Stimulated activated CD4-positive, alpha-beta T cell treated with anti-CD3 and anti-CD28 coated beads, Interleukin-15, amount 100 ng/mL, for 1 hour (primary cell): ENCODE data around the gene GULP1.
"Not testable (repeated sequence)": the region's sequence is repeated elsewhere in the genome, so short reads cannot be mapped to it uniquely, and the experiment has no call there.

Source experiments
- DNase-seq, 2 donors: peaks; one replicate each; pipeline ENCODE4 v3.0.0-alpha.2; 2020; ENCODE audit warnings: low read depth in 1 of 2, low spot score in 1 of 2

The GULP1 gene

DNA sequence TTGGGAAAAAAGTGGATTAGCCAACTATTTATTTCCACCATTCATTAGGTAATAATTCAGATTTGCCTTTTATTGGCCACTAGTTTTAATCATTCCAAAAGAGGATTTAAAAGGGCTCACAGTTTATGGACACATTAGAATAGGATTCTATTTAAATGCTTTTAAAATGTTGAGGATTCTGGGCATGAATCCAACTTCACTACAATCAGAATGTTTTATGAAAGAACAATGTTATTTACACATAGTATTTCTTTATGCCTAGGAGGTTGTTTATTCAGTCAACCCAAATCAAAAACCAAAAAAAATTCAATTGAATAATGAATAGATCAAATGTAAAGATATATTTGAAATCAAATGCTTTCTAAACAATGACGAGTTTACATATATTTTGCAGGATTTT is 232.2 kb downstream of the GULP1 start:
- DNase-seq, result no peak

DNA sequence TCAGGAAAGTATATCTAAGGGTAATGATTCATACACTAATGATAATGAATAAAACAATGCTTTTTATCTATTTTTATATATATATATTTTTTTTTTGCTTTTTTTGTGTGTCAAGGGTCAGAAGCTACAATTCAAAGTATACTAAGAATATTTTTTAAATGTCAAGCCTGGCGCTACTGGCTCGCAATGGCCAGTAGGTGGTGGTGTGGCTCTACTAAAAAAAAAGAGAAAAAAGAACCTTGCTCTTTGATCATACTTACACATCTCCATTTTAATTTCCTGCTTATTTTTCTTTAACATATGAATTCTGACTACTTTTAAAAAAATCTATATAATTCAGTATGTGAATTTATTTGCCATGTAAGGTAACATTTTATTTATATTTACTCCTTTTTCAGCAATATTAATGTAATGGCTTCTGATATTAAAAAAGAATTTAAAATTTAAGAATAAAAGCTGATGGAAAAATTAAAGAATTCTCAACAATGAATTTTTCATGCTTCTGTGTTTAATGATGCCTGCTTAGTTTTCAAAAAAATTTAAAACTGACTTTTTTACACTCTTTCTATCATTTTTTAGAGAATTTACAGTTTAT is 232.9 kb downstream of the GULP1 start:
- no peak for DNase-seq

DNA sequence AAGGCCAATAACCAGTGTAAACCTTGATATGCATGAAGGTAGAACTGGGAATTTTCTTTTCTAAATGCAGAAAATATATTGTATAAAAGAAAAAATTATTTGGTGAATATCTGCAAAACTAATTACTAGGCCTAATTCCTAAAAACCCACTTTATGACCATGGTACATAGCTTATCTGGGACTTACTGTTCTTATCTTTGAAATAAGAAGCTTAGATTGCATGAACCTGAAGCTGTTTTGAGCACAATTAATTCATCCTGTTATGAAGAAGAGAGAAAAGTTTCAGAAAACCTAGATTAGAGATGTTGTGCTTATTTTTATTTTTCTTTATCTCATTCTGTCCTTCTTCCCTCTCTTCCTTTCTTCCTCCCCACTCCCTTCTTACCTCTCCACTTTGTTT is 235.0 kb downstream of the GULP1 start:
- DNase-seq, result no peak

DNA sequence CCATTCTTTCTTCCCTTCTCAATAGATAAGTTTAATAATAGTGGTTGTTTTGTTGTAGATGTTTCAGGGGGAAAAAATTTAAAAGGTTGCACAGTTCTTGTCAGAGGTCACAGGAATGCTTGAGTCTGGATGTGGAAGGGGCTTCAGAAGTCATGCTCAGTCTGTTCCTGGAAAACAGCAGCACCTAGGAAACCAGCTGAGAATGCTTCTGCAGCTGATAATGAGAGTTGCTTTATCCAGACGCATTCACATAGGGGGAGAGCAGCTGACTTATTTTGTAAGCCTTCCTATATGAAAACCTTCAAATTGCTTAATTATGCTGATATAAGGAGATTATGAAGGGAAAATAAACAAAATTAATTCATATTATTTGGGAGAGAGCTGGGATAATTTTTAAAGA is 235.5 kb downstream of the GULP1 start:
- DNase-seq, result no peak

DNA sequence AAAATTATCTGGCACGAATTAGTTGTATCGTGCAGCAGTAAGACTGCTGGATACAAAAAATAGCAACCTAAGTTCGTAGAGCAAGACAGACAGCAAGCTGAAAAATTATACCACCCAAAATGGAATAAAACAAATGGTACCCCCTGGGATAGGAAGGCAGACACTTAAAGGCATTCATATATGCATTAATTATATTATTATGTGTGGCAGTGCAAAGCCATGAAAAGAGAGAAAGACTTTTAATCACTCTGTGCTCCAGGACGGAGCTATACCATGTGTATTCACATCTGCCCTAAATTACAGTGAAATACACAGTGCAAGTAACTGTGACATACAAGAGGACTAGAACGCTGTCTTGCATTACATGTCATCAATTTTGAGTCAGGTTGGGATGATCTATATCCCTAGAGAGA is 235.9 kb downstream of the GULP1 start:
- DNase-seq, result no peak

DNA sequence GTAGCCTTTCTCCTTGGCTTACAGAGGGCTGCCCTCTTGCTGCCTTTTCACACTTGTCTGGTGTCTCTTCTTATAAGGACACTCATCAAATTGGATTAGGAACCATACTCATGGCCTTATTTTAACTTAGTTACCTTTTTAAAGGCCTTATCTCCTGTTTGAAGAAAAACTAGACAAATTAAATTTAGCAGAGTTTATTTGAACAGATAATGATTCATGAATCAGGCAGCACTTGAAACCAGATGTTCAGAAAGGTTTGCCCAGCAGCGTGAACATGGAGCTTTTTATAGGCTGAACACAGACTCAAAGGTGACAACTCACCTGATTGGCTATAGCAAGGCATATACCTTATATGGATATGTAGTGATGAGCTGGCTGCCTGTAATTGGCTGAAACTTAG is 238.0 kb downstream of the GULP1 start:
- DNase-seq, result no peak

DNA sequence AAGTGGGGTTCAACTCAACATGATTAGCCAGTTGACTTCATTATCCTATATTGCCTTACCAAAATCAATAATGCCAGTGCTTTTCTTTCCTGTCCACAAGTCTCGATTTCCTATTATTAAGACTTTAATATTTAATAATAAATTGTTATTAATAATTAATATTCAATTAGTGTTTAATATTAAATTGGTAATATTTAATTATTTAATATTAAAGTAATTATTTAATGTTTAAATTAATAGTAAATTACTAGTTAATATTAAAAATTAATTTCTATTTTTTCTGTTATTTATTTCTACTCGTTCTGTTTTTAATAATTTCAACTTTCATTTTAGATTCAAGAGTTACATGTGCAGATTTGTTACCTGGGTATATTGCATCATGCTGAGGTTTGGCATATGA is 243.2 kb downstream of the GULP1 start:
- no peak for DNase-seq

DNA sequence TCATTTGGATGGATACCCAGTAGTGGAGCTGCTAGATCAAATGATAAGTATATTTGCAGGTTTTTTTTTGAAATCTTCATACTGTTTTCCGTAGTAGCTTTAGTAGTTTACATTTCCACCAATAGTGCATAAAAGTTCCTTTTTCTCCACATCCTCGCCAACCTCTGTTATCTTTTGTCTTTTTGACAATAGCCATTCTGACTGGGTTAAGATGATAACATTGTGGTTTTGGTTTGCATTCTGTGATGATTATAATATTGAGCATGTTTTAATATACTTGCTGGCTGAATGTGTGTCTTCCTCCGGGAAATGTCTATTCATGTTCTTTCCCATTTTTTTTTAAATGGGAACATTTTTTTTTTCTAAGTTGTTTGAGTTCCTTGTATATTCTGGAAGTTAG is 260.0 kb downstream of the GULP1 start:
- DNase-seq, result no peak

DNA sequence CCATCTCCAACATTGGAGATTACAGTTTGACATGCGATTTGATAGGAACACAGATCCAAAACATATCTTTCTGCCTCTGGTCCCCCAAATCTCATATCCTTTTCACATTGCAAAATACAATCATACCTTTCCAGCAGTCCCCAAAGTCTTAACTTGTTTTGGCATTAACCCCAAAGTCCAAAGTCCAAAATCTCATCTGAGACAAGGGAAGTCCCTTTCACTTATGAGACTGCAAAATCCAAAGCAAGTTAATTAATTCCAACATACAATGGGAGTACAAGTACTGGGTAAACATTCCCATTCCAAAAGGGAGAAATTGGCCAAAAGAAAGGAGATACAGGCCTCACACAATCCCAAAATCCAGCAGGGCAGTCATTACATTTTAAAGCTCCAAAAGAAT is 265.4 kb downstream of the GULP1 start:
- DNase-seq, result no peak

DNA sequence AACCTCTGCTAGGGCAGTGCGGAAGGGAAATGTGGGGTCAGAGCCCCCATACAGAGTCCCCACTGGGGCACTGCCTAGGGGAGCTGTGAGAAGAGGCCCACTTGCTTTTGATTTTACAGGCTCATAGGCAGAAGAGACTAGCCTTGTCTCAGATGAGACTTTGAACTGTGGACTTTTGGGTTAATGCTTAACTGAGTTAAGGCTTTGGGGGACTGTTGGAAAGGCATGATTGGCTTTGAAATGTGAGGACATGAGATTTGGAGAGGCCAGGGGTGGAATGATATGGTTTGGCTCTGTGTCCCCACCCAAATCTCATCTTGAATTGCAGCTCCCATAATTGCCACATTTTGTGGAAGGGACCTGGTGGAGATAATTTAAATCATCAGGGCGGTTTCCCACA is 267.8 kb downstream of the GULP1 start:
- not testable (repeated sequence) for DNase-seq

DNA sequence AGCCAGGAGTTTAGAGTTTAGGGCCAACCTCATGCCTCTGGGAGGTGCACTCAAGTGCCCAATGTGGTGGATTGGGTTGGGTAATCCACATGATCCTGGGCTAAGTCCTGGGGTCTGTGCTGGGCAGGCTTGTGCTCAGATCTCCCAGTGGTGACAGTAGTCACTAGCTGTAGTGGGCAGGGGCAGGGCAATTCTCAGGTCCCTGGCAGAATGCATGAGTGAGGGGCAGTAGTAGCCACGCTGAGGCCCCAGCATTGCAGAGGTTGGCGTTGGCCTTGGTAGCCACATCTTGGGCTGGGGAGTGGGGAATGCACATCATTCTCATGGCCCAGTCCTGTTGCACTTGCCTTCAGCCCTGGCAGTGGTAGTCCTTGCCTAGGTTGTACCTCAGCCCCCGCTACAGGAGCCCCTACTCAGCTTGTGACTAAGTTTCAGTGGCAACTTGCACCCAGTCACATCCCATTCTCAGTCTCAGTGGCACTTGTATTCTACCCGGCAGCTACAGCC is 269.9 kb downstream of the GULP1 start:
- DNase-seq, result no peak

DNA sequence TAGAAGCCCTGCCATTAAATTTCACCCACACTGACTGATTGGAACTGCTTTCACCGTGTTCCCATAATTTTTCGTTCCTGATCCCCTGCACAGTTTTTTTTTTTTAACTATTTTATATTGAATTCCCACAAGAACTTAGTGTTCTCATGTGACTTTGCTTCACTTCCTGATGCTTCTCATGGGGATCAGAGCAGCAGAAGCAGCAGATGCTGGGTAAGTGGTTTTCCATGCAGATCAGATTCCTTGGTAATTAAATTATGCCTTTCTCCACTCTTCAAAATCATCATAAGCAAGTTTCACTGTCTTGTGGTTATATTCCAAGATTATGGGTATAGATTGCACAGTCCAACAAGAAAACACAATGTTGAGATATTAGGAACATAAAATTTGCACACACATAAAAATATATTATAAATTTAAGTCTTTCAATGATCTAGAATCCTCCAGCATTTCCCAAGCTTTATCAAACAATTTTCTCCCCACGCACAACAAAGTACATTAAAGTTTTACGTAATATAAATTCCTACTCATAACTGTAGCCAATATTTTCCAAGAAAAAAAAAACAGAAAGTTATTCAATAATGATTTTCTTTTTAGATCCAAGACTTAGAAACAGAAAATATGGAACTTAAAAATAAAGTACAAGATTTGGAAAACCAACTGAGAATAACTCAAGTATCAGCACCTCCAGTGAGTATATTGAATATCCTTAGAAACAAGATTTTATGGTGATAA is 277.9 kb downstream of the GULP1 start:
- no peak for DNase-seq

DNA sequence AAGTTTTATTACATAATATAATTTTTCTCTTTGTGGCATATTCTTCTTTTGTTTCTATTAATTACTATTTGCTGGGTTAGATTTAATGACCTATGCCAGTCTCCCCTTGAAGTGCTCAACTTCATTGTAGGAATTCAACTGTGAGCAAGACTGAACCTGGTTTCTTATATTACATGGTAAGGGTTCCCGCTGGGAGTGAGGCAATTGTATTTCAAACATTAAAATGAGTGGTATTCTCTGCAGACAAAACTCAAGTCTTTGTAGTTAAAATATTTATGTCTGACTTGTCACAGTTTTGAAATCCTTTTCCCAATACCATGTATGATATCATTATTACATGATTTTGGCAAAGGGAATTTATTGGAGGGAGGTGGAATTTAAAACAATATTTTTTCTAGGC is 278.7 kb downstream of the GULP1 start:
- no peak for DNase-seq

DNA sequence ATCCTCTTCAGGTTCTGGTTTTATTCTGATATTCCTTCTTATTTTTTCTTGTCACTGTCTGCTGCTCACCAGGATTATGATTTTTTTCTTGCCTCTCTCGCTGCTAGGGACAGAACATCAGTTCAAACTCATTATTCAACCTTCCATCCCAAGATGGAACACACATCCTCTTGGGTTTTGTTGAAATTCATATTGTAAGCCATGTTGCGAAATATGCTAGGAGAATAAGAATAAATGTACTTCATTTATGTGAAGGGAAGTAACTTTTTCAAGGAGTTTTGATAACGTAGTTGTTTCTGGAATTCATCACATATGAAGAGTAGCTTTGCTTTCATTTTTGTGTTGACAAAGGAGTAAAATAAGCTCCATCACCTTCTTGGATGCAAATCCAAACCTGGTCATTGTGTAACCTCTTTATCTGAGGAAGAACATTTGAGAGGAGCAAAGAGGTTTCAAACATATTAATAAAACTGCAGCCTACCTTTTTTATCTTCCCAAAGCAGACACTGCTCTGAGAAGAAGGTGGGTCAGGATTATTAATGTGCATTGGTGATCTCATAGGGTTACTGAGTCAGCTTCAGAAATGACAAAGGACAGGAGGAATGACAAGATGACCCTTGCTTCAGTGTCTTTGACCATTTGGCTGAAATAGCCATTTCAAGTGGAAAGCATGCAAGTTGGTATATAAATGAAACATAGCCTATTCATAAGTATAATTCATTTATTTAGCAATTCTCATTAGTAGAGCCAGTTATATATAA is 280.0 kb downstream of the GULP1 start:
- DNase-seq, result no peak

DNA sequence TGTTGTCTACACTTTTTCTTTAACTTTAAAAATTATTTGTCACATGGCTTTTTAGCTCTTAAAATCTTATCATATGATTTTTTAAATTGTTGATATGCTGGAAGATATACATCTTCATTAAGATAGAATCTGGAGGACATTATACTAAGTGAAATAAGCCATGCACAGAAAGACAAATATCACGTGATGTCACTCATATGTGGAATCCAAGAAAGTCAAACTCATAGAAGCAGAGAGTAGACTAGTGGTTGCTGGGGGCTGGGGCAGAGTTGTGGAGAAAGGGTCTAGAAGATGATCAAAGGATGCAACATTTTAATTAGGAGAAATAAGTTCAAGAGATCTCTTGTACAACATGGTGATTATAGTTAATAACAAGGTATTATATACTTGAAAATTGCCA is 280.9 kb downstream of the GULP1 start:
- DNase-seq, result no peak

DNA sequence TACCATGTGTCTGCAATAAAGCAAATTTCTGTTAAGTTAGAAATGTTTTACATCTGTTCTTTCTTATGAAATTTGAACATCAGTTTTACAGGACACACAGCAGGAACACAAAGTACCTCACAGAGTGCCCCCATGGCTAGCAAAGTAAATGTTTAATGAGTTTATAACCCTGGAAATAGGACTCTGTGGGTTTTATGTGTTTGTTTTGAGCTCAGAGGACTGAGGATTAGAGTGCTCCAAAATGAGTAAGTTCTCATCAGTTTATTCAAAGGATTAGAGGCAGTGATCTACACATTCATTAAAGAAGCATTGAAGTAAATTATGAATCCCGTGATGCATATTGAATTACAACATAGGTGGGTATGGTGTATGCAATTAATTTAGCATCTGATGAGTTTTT is 281.8 kb downstream of the GULP1 start:
- DNase-seq, result no peak

DNA sequence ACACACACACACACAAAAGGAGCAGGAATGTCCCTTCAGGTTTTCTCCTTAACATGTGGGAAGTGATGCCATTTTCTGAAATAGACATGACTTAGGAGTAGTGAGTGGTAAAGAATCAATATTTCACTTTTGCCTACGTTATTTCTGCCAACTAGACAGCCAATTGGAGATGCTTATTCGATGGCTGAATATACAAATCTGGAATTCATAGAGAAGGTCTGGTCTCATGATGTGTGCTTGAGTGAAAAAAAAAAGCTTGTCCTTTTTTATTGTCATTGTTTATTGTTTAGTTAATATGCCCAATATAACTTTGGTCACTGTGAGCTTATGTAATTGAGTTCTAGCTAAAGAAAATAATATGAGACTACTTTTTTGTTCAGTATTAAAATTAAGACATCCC is 284.3 kb downstream of the GULP1 start:
- DNase-seq, result no peak

DNA sequence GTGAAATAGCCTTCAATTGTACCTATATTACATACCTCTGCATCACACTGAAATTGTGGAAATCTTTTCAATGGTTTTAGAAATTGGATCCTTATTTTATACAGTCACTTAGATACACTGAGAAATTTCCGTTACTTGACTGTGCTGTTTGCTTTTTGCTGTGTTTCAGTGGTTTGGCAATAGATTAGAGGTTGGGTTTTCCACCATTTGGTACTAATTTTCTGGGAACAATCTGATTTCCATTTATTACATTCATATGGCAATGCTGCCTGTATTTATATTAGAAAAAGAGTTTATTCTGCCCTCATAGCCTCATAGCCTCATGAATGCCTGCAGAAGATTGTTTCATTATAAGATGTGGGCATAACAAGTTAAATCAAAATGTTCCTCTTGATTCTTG is 285.0 kb downstream of the GULP1 start:
- no peak for DNase-seq

DNA sequence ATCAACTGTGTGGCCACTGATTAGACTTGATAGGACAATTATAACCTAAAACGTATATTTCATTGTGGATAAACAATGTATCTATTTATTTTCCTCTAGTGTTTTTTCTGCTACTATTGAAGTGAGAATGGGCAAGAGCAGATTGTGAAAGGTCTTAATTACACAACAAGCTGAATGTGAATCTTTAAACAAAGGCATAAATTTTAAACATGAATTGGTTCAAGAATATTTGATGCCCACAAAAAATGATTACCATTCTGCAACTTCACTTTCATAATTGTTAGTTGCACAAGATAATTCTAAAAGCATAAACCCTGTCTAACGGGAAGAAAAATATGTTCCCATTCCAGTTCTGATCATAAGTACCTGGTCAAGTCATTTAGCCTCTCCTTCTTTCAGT is 285.6 kb downstream of the GULP1 start:
- DNase-seq, result no peak

DNA sequence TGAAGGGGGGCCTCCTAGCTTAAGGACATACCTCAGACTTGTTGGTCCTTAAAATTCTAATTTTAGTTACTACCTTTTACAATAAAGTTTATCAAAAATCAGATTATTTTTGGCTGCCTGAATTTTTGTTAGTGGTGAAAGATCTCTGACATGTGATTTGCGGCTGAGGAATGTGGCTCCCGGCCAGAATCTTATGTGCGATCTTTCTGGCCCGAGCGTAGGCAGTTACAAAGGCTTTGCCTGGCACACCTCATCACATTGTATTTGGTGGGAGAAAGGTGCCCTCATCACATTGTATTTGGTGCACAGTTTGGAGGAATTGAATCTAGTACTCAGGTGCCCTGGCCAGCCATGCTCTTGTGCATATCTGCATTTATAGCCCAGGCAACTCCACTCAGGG is 289.1 kb downstream of the GULP1 start:
- DNase-seq, result no peak

DNA sequence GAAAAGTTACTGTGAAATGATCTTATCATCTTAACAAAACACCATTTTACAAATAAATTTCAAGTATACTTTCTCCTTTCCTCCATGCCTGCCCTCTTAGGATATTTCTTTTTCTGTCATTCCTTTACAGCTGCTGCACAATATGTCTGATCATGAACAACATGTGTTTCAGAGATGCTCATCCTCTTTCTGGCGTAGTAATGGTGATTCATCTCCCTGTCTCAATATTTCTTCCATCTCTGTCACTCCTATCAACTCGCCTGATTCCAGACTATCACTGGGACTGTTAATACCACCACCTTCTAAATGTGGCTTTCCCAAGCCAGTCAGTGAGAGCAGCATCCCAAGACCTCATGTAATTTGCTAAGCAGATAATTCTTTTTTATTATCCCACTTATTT is 290.5 kb downstream of the GULP1 start:
- DNase-seq, result no peak

DNA sequence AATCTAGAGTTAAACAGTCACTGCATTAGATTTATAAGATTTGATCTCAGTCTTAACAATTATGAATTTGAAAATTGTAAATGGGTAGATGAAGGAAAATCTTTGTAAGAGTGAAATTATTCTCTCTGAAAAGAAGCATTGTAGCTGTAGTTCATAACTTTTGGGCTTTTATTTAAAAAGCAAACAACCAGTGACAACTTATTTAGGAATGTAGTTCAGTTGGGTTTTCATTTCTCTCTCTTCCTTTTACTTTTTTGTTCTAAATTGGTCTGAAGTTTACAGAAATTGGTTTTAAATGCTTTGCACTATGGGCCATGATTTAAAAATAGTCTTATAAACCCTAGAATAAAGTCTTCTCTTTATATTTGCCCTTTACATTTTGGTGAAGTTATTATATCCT is 296.6 kb downstream of the GULP1 start:
- DNase-seq, result no peak
